ENCODE results near the gene LMTK2.

LMTK2 gene

DNA sequence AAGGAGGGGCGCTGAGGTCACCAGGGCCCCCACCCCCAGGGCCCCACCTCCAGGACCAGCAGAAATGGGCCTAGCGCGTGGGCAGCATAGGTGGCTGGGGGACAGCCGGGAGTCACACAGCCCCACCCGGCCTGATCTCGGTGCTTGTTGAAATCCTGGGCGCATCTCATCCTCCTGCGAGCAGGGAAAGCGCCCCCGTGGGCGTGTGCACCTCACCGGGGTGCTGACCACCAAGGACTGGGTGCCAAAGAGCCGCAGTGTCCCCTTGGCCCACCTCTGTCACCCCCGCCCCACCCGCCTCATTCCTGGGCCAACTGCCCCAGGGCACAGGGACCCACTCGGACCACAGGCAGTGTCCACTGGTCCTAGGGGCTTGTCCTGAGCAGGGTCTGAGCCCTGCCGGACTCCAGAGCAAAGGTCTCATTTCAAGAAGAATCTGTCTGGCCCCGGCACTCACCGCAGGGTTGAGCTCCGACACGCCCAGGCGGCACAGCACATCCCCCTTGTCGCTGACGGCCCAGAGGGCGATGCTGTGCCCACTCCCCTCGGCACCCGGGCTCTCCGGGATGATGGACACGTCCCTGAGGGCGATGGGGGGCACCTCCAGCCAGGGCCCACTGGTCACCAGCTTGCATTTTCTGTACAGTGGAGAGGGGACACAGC, 116.0 kb downstream of the LMTK2 start:
- no peak for DNase-seq

DNA sequence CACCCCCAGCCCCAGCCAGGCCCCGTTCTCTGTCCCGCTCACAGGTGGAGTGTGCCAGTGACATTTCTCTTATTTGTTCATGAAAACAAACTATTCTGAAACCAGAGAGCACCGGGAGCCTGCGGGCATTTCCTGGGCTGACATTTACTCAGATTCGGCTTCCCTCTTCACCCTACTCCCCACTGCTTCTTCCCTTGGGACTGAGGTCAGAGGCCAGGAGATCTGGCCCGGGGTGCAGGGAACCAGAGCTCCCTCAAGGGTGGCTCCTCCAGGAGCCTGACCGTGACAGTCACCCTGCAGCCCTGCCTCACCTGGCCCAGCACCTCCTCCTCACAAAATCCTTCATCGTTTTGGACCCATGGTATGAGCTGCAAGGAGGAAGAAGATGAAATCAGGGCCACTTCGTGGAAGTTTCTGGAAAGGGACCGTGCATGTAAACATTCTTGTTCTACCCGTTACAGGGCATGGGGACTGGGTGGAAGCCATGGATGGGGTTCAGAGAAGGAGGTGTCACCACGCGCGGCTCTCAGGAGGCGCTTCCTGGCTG, 116.8 kb downstream of the LMTK2 start:
- DNase-seq: no peak

DNA sequence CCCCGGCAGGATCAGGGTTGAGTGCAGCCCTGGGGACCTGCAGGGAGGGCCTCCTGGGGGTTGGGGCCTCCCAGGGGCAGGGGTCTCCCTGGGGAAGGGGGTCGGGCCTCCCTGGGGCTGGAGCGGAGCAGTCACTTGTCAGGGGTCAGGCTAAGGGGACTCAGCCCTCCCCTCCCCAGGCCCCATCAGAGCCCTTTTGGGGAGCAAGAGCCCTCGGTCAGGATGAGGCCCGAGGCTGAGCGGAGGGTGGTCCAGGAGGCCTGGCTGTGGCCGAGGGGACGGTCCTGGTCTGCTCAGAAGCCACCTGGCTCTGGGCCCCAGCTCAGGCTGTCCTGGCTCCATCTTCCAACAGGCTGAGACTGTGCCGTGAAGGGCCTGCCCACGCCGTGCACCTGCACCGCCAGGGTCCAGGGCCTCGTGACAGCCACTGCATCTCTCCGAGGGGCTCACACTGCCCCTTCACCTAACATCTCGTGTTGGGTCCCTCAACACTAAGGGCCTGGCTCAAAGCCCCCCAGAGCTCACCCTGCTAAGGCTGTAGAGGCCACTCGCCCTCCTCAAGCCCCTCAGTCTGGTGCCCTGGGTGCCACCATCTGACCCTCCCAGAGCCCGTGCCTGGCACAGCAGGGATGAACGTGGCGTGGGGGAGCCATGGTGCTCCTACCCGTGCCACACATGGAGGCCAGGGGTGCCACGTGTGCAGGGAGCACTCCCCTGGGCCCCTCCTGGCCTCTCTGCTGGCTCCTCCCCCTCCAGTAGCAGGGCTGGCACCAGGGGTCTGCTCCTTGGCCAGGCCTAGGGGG, 117.4 kb downstream of the LMTK2 start:
- DNase-seq: no peak

DNA sequence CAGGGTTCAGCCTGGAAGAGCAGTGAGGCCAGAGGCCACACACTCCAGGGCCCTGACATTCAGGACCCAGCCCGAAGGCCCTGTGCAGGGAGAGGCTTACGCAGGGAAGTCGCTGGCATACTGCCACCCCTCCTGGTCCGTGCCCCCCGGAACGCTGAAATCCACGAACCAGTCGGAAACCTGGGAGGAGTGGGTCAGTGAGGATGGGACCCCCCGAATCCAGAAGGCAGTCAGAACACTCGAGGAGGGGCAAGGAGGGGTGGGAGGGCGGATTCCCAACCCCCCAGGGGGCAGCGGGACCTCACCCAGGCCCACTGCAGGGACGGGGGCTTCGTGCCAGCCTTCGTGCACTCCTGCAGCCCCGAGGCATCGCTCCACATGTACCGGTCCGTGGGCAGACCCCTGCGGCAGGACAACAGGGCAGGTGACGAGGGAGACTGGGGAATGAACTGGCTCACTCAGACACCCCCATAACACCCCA, 118.1 kb downstream of the LMTK2 start:
- DNase-seq: no peak

- no peak for DNase-seq
Measured at GRCh38 chr7:98225913-98226614, 119.4 kb downstream of the LMTK2 start.

- DNase-seq: no peak
Measured at GRCh38 chr7:98227939-98228338, 121.3 kb downstream of the LMTK2 start.

- no peak for DNase-seq
Measured at GRCh38 chr7:98228801-98229200, 122.1 kb downstream of the LMTK2 start.

DNA sequence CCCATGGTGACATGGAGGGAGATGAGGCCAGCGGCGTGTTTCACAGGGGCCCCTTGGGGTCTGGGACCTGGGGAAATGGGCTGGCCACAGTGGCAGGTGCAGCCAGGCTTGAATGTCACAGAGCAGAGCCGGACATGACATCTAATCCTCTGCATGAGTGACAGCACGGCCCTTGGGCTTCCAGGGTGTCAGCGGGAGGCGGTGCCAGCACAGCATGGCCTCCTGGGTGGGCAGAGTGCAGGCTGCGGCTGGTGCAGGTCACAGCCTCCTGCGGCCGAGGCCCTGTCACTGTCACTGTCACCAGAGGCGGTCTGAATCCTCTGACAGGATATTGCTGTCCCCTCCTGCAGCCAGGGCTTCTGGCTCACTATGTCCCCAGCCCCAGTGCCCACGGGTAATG, 122.8 kb downstream of the LMTK2 start:
- DNase-seq: no peak

- no peak for DNase-seq
Measured at GRCh38 chr7:98229991-98230745, 123.5 kb downstream of the LMTK2 start.

GRCh38 chr7:98230746-98231471, 124.2 kb downstream of the LMTK2 start:
- DNase-seq: no peak

- no peak for DNase-seq
Measured at GRCh38 chr7:98231493-98232262, 125.0 kb downstream of the LMTK2 start.

DNA sequence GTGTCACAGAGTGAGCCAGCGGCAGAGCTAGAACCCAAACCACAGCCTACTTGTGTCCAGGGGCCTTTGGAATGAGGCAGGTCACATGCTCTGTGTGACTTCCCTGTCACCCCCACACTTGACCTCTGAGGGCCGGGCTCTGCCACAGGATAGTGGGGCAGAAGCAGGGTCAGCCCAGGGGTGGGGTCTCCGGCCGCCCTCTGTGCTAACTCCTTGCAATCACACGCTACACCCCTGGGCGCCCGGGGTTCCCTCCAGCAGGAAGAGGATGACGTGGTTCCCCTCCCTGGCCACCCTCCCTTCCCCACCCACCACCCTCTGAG, 125.6 kb downstream of the LMTK2 start:
- no peak for DNase-seq

DNA sequence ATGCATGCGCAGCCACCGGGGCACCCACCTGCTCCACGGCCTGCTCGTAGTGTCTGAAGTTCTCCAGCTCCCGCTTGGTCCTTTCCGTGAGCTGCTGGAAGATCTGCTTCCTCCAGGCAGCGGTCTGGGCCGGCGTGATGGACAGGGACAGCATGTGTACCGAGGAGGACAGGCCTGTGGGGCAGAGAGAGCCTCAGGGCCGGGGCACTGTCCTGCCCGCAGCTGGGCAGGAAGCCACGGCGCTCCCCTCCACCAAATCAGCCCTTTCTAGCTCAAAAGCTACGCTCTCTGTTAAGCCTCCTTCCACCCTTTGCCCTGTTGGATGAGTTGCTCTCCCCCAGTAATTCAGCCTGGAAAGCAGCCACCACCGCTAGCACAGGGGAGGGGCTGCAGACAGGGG, 126.1 kb downstream of the LMTK2 start:
- DNase-seq: no peak

DNA sequence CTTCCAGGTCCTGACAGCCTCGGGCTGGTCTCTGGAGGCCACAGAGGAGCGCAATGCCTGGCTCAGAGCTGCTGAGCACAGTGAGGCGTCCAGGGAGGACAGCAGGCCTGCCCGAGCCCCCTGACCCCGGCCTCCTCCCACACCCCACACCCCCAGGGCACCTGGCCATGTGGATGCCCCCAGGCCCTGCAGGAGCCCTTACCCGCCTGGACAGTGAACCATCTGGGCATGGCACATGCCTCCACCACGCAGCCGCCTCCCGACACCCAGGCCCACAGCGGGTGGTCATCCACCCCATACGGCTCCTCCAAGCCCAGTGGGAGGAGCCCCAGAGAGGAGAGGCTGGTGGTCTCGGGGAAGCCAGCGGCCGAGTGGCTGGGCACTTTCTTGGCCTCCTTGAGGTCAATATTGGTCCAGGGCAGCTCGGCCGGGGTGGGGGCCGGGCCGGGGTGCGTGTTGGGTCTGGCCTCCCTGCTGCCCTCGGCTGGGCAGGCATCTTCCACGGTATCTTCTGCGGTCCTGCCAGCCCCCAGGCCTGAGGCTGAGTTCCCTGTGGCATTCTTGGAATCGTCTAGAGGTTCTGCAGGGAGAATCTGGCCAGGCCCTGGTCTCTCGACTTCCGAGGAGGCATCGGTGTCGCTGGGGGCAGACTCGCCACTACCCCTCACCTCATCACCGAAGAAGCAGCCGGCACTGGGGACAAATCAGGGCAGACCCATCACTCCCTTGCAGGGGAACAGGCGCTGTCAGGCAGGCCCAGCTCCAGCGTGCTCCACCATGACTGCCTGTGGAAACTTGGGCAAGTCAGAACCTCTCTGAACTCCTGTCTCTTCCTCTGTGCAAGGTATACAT, 126.8 kb downstream of the LMTK2 start:
- DNase-seq: no peak

- DNase-seq: no peak
Measured at GRCh38 chr7:98234429-98235147, 127.9 kb downstream of the LMTK2 start.

GRCh38 chr7:98235901-98236300, 129.2 kb downstream of the LMTK2 start:
- no peak for DNase-seq

- no peak for DNase-seq
Measured at GRCh38 chr7:98236355-98237185, 129.9 kb downstream of the LMTK2 start.

DNA sequence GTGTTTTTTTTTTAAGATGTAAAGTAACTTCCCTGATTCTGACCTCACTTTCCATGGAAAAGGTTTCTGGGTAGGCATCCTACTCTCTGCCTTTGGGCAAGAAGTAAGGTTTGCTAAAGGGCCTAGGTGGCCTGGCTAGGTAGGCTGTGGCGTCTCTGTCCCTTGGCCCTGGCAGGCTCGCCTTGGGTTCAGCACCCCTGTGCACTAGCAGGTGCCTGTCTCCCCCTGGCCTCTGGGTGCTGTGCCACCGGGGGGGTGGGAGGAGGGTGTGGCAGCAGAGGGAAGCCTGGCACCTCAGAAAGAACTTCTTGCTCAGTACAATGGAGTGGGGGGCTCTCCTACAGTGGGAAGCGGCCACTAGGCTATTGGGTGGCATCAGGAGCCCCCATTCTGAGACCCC, 131.4 kb downstream of the LMTK2 start:
- no peak for DNase-seq

- DNase-seq: no peak
Measured at GRCh38 chr7:98238976-98239375, 132.3 kb downstream of the LMTK2 start.
